GM23338 (cell line): Measurements from ENCODE around the gene SLC37A1. TPM values are rescaled to one million over a fixed set of nuclear protein-coding genes. Genes with fewer than 3 reads are reported as not detected.

Experiments
- ATAC-seq: fragments of 200-7000 bp; cut with Tn5 transposase; 3 replicates; pipeline ENCODE4 v1.9.1; 2020
- DNase-seq: peaks from one replicate; pipeline ENCODE4 v3.0.0-alpha.2; 2015; ENCODE audit warnings: low spot score
- H2AFZ ChIP-seq: fragments of 200-600 bp; sonication (generic); 2 replicates; pipeline ENCODE4 v1.8.0; 2016; ENCODE audit warnings: antibody characterized with exemption, mild to moderate bottlenecking, moderate library complexity
- H3F3A ChIP-seq: fragments of 200-600 bp; sonication (generic); replicated peaks from 2 replicates; pipeline ENCODE4 v1.8.0; 2017; ENCODE audit warnings: antibody characterized with exemption, mixed run types, low read depth
- H3K27ac ChIP-seq: fragments of 200-600 bp; sonication (generic); 2 replicates; pipeline ENCODE4 v1.6.1; 2016; ENCODE audit warnings: low read depth
- H3K27me3 ChIP-seq: fragments of 200-600 bp; sonication (generic); 2 replicates; pipeline ENCODE4 v1.8.0; 2016; ENCODE audit warnings: mild to moderate bottlenecking, mixed run types, moderate library complexity; ENCODE audit not compliant: insufficient read depth
- H3K36me3 ChIP-seq: fragments of 200-600 bp; sonication (generic); 2 replicates; pipeline ENCODE4 v1.8.0; 2016; ENCODE audit warnings: mild to moderate bottlenecking; ENCODE audit not compliant: insufficient read depth
- H3K4me1 ChIP-seq: fragments of 200-600 bp; sonication (generic); 2 replicates; pipeline ENCODE4 v1.8.0; 2016; ENCODE audit warnings: mild to moderate bottlenecking, moderate library complexity; ENCODE audit not compliant: insufficient read depth
- H3K4me2 ChIP-seq: fragments of 200-600 bp; sonication (generic); 2 replicates; pipeline ENCODE4 v1.7.1; 2017; ENCODE audit warnings: mixed run types
- H3K4me3 ChIP-seq: fragments of 200-600 bp; sonication (generic); 2 replicates; pipeline ENCODE4 v1.6.1; 2016; ENCODE audit warnings: mixed run types
- H3K79me2 ChIP-seq: fragments of 200-600 bp; sonication (generic); replicated peaks from 2 replicates; pipeline ENCODE4 v1.8.0; 2017; ENCODE audit warnings: mild to moderate bottlenecking; ENCODE audit not compliant: insufficient read depth
- H3K9me2 ChIP-seq: fragments of 200-600 bp; sonication (generic); 2 replicates; pipeline ENCODE4 v1.8.0; 2017; ENCODE audit not compliant: insufficient read depth
- H4K20me1 ChIP-seq: fragments of 200-600 bp; sonication (generic); replicated peaks from 2 replicates; pipeline ENCODE4 v1.8.0; 2017; ENCODE audit warnings: mild to moderate bottlenecking; ENCODE audit not compliant: insufficient read depth
- H3K27ac Mint-ChIP-seq: 2 replicates; pipeline ENCODE4 v1.8.0; 2020; ENCODE audit warnings: inconsistent platforms, mild to moderate bottlenecking, moderate library complexity, mixed read lengths
- H3K27me3 Mint-ChIP-seq: 3 replicates; pipeline ENCODE4 v1.8.0; 2022; ENCODE audit warnings: low read depth, mild to moderate bottlenecking, moderate library complexity, mixed read lengths, inconsistent platforms; ENCODE audit not compliant: insufficient read depth, poor library complexity
- H3K36me3 Mint-ChIP-seq: 3 replicates; pipeline ENCODE4 v1.8.0; 2021; ENCODE audit warnings: low read depth, mild to moderate bottlenecking, inconsistent platforms, moderate library complexity, mixed read lengths
- H3K4me1 Mint-ChIP-seq: 3 replicates; pipeline ENCODE4 v1.8.0; 2020; ENCODE audit warnings: mild to moderate bottlenecking, inconsistent platforms, mixed read lengths
- H3K4me3 Mint-ChIP-seq: 3 replicates; pipeline ENCODE4 v1.8.0; 2021; ENCODE audit warnings: moderate library complexity, mild to moderate bottlenecking, inconsistent platforms, mixed read lengths
- H3K9me3 Mint-ChIP-seq: 3 replicates; pipeline ENCODE4 v1.8.0; 2020; ENCODE audit warnings: moderate library complexity, mild to moderate bottlenecking, inconsistent platforms, mixed read lengths
- EZH2 ChIP-seq: fragments of 200-600 bp; sonication (generic); IDR thresholded peaks from one replicate; pipeline ENCODE4 v1.8.0; 2017; ENCODE audit warnings: antibody characterized with exemption, mild to moderate bottlenecking, low read depth; ENCODE audit not compliant: unreplicated experiment
- REST ChIP-seq: IDR thresholded peaks from one replicate; pipeline ENCODE4 v1.6.1; 2018; ENCODE audit warnings: antibody characterized with exemption; ENCODE audit not compliant: unreplicated experiment
- ZNF114 ChIP-seq: fragments of 250-450 bp; sonication (Bioruptor Pico); IDR thresholded peaks from 2 replicates; pipeline ENCODE4 v1.5.0; 2020; ENCODE audit warnings: mild to moderate bottlenecking, moderate library complexity
- polyA plus RNA-seq: library from polyadenylated mRNA; unstranded; fragments of >200 nt; fragmentation: Nextera tagmentation; extraction: Ambion mirVana; gene quantifications from 2 replicates; pipeline ENCODE4 v1.2.1, GENCODE V29; 2016
- total RNA-seq: library from RNA; depleted of rRNA; stranded (reverse); fragments of >200 nt; shearing (Covaris generic); gene quantifications from 2 replicates; pipeline ENCODE4 v1.2.3, GENCODE V29; 2014
- TF ChIP-seq, protein P1 (sequence below), 2 experiments: fragments of 200-600 bp in 1 of 2; sonication (generic) in 1 of 2; conservative IDR thresholded peaks; 2 replicates each; pipeline versions ENCODE4 v1.5.1 to v1.6.1; 2016 to 2017; ENCODE audit warnings: antibody characterized with exemption in 2 of 2, low read depth in 2 of 2, mild to moderate bottlenecking in 2 of 2, moderate library complexity in 1 of 2
- TF ChIP-seq, protein P2 (sequence below): fragments of 250-450 bp; sonication (Bioruptor Pico); IDR thresholded peaks from 2 replicates; pipeline ENCODE4 v1.5.0; 2020; ENCODE audit warnings: mild to moderate bottlenecking, moderate library complexity

The SLC37A1 gene
- total and polyA plus RNA-seq, 2 experiments from 2014 or later, result 14.0 to 30.3 TPM

- no peak for TF ChIP-seq EZH2
- TF ChIP-seq, protein P1, sequence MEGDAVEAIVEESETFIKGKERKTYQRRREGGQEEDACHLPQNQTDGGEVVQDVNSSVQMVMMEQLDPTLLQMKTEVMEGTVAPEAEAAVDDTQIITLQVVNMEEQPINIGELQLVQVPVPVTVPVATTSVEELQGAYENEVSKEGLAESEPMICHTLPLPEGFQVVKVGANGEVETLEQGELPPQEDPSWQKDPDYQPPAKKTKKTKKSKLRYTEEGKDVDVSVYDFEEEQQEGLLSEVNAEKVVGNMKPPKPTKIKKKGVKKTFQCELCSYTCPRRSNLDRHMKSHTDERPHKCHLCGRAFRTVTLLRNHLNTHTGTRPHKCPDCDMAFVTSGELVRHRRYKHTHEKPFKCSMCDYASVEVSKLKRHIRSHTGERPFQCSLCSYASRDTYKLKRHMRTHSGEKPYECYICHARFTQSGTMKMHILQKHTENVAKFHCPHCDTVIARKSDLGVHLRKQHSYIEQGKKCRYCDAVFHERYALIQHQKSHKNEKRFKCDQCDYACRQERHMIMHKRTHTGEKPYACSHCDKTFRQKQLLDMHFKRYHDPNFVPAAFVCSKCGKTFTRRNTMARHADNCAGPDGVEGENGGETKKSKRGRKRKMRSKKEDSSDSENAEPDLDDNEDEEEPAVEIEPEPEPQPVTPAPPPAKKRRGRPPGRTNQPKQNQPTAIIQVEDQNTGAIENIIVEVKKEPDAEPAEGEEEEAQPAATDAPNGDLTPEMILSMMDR (conservative IDR thresholded peaks at IDR 0.05; ENCODE audit: low read depth in 2 of 2), result no peak
- no peak for TF ChIP-seq REST
- TF ChIP-seq, protein P2, sequence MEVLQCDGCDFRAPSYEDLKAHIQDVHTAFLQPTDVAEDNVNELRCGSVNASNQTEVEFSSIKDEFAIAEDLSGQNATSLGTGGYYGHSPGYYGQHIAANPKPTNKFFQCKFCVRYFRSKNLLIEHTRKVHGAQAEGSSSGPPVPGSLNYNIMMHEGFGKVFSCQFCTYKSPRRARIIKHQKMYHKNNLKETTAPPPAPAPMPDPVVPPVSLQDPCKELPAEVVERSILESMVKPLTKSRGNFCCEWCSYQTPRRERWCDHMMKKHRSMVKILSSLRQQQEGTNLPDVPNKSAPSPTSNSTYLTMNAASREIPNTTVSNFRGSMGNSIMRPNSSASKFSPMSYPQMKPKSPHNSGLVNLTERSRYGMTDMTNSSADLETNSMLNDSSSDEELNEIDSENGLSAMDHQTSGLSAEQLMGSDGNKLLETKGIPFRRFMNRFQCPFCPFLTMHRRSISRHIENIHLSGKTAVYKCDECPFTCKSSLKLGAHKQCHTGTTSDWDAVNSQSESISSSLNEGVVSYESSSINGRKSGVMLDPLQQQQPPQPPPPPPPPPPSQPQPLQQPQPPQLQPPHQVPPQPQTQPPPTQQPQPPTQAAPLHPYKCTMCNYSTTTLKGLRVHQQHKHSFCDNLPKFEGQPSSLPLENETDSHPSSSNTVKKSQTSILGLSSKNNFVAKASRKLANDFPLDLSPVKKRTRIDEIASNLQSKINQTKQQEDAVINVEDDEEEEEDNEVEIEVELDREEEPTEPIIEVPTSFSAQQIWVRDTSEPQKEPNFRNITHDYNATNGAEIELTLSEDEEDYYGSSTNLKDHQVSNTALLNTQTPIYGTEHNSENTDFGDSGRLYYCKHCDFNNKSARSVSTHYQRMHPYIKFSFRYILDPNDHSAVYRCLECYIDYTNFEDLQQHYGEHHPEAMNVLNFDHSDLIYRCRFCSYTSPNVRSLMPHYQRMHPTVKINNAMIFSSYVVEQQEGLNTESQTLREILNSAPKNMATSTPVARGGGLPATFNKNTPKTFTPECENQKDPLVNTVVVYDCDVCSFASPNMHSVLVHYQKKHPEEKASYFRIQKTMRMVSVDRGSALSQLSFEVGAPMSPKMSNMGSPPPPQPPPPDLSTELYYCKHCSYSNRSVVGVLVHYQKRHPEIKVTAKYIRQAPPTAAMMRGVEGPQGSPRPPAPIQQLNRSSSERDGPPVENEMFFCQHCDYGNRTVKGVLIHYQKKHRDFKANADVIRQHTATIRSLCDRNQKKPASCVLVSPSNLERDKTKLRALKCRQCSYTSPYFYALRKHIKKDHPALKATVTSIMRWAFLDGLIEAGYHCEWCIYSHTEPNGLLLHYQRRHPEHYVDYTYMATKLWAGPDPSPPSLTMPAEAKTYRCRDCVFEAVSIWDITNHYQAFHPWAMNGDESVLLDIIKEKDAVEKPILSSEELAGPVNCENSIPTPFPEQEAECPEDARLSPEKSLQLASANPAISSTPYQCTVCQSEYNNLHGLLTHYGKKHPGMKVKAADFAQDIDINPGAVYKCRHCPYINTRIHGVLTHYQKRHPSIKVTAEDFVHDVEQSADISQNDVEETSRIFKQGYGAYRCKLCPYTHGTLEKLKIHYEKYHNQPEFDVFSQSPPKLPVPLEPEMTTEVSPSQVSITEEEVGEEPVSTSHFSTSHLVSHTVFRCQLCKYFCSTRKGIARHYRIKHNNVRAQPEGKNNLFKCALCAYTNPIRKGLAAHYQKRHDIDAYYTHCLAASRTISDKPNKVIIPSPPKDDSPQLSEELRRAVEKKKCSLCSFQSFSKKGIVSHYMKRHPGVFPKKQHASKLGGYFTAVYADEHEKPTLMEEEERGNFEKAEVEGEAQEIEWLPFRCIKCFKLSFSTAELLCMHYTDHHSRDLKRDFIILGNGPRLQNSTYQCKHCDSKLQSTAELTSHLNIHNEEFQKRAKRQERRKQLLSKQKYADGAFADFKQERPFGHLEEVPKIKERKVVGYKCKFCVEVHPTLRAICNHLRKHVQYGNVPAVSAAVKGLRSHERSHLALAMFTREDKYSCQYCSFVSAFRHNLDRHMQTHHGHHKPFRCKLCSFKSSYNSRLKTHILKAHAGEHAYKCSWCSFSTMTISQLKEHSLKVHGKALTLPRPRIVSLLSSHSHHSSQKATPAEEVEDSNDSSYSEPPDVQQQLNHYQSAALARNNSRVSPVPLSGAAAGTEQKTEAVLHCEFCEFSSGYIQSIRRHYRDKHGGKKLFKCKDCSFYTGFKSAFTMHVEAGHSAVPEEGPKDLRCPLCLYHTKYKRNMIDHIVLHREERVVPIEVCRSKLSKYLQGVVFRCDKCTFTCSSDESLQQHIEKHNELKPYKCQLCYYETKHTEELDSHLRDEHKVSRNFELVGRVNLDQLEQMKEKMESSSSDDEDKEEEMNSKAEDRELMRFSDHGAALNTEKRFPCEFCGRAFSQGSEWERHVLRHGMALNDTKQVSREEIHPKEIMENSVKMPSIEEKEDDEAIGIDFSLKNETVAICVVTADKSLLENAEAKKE, result no peak
- TF ChIP-seq ZNF114 (CRISPR knock-in tag), result no peak
- Histone ChIP-seq H3F3A (0 out of 2 replicates have a peak, but pooled peaks cover 6% of the 10 kb centered on the region), H3K4me3 (peak overlapping the region; percentile 94), H3K36me3 (no peaks in the 10 kb centered on the region), H4K20me1 (no peaks in the 10 kb centered on the region), H3K27me3 (no peaks in the 10 kb centered on the region), H3K79me2 (no peaks in the 10 kb centered on the region), H3K4me2 (peak overlapping the region; percentile 87), H2AFZ (peak overlapping the region; percentile 95), H3K27ac (peak overlapping the region; percentile 97), H3K4me1 (peaks cover 7% of the 10 kb centered on the region; the same call in 1 of the 2 replicates), H3K9me2 (no peaks in the 10 kb centered on the region)
- peak; percentile 26 for ATAC-seq
- Mint-ChIP-seq H3K4me3 (peak overlapping the region; percentile 84), H3K27me3 (peaks cover 7% of the 10 kb centered on the region), H3K4me1 (peaks cover 23% of the 10 kb centered on the region; the same call in 2 of the 3 replicates), H3K36me3 (no peaks in the 10 kb centered on the region), H3K27ac (peak overlapping the region; percentile 96), H3K9me3 (no peaks in the 10 kb centered on the region; the same call in 2 of the 3 replicates)
- DNase-seq, result peak; percentile 74
Observed at GRCh38 chr21:42496839-42497202, 16.8 kb upstream of the SLC37A1 start.
